Breast epithelium (tissue), 3 donors: ENCODE data around the gene SEC31B.

ENCODE experiments used
- POLR2A ChIP-seq: fragments of 450-650 bp; IDR thresholded peaks from one replicate; pipeline ENCODE4 v1.6.1; 2016; ENCODE audit warnings: antibody characterized with exemption, mild to moderate bottlenecking, moderate library complexity
- POLR2AphosphoS5 ChIP-seq, 3 donors: sonication (generic); formaldehyde crosslinking; IDR thresholded peaks; one replicate each; pipeline ENCODE4 v1.6.1; 2017; ENCODE audit warnings: antibody characterized with exemption in 3 of 3

DNA sequence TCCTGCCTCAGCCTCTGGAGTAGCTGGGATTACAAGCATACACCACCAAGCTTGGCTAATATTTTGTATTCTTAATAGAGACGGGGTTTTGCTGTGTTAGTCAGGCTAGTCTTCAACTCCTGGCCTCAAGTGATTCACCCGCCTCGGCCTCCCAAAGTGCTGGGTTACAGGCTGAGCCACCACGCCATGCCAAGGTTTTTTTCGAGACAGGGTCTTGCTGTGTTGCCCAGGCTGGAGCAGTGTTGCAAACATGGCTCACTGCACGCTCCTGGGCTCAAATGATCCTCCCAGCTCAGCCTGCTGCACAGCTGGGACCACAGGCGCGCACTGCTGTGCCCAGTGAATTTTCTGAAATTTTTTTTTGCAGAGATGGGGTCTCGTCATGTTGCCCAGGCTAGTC, 3.3 kb upstream of the SEC31B start:
- no peak for TF ChIP-seq POLR2A
- TF ChIP-seq POLR2AphosphoS5 (IDR thresholded peaks at IDR 0.05): no peak
